GM12892 (cell line): Measurements from ENCODE around the gene CCL19.

Source experiments
- DNase-seq: peaks from one replicate; pipeline ENCODE4 v3.0.0; 2011; ENCODE audit not compliant: insufficient read length
- FAIRE-seq: peaks from 2 replicates; lab custom pipeline; 2011; peaks lifted over from hg19 to GRCh38; lab: Jason Lieb, UNC
- POLR2A ChIP-seq: IDR thresholded peaks from 2 replicates; pipeline ENCODE4 v1.6.1; 2011; ENCODE audit warnings: low read depth, low read length, control low read depth
- POLR2AphosphoS5 ChIP-seq: IDR thresholded peaks from 2 replicates; pipeline ENCODE4 v1.6.1; 2011; ENCODE audit warnings: low read depth, low read length, control low read depth
- TAF1 ChIP-seq: IDR thresholded peaks from 2 replicates; pipeline ENCODE4 v1.6.1; 2011; ENCODE audit warnings: low read depth, mild to moderate bottlenecking, control low read depth, low read length, borderline replicate concordance

The CCL19 gene

GRCh38 chr9:34644766-34645314 is 46.2 kb downstream of the CCL19 start:
- TF ChIP-seq TAF1 = no peak
- no peak for TF ChIP-seq POLR2AphosphoS5
- TF ChIP-seq POLR2A = no peak
- FAIRE-seq (no peak), DNase-seq (no peak)

- no peak for DNase-seq
- TF ChIP-seq TAF1 (no peak), POLR2A (no peak), POLR2AphosphoS5 (no peak)
- FAIRE-seq = no peak
Observed at GRCh38 chr9:34642679-34643078, 48.4 kb downstream of the CCL19 start.
